ENCODE data around the gene COPZ2. TPM values are rescaled to one million over a fixed set of nuclear protein-coding genes. Genes with fewer than 3 reads are reported as not detected.
A peak's percentile ranks its signal among the peaks of the same experiment; 100 is the strongest.

Gene COPZ2
- total RNA-seq, 1 experiment from 2014 or later: not detected

DNA sequence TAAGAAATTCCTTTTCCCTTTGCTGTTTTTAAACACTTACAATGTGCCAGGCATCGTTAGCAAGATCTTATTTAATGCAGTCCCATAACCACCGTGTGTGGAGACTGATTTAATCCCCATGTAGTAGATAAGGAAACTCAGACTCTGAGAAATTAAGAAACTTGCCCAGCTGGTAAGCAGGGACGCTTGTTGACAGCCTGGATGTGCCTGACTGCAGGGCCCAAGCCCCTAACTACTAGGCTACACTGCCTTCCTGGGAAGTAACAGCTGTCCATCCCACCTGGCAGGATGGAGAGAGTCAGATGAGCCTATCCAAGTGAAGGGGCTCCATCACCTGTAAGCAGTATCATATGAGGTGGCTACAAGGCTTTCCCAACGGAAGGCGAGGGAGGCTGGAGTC, 43.6 kb downstream of the COPZ2 start:
- no peaks in the 10 kb centered on the region for H3K9me3 ChIP-seq (ENCODE audit: control insufficient read depth in 1 of 2, insufficient read depth in 1 of 2, low read depth in 1 of 2, low read length in 2 of 2)
- H3K4me2 ChIP-seq (ENCODE audit: low read length): no peak overlapping the region
- no peaks in the 10 kb centered on the region for H4K20me1 ChIP-seq (ENCODE audit: insufficient read depth)
- no TSS peak for BruUV-seq (replicated peaks)
- TF ChIP-seq EZH2phosphoT487 (IDR thresholded peaks at IDR 0.05; ENCODE audit: borderline replicate concordance) (no peak), RAD21 (IDR thresholded peaks at IDR 0.05; ENCODE audit: low read depth) (no peak), EGR1 (IDR thresholded peaks at IDR 0.05; ENCODE audit: low read depth) (no peak), FOSL1 (IDR thresholded peaks at IDR 0.05; ENCODE audit: low read depth) (no peak), ZNF274 (IDR thresholded peaks at IDR 0.05; ENCODE audit: low read depth, low read length) (no peak), CEBPB (IDR thresholded peaks at IDR 0.05; ENCODE audit: low read depth) (no peak), TCF7L2 (IDR thresholded peaks at IDR 0.05; ENCODE audit: borderline replicate concordance, extremely low read depth, insufficient read depth, insufficient read length) (no peak), POLR2A (IDR thresholded peaks at IDR 0.05; ENCODE audit: borderline replicate concordance, extremely low read depth, insufficient read depth, insufficient read length) (no peak), CBX3 (IDR thresholded peaks at IDR 0.05; ENCODE audit: low read depth) (no peak)
- TF ChIP-seq, protein P1, sequence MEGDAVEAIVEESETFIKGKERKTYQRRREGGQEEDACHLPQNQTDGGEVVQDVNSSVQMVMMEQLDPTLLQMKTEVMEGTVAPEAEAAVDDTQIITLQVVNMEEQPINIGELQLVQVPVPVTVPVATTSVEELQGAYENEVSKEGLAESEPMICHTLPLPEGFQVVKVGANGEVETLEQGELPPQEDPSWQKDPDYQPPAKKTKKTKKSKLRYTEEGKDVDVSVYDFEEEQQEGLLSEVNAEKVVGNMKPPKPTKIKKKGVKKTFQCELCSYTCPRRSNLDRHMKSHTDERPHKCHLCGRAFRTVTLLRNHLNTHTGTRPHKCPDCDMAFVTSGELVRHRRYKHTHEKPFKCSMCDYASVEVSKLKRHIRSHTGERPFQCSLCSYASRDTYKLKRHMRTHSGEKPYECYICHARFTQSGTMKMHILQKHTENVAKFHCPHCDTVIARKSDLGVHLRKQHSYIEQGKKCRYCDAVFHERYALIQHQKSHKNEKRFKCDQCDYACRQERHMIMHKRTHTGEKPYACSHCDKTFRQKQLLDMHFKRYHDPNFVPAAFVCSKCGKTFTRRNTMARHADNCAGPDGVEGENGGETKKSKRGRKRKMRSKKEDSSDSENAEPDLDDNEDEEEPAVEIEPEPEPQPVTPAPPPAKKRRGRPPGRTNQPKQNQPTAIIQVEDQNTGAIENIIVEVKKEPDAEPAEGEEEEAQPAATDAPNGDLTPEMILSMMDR (IDR thresholded peaks at IDR 0.05 in 2 of 3, conservative IDR thresholded peaks at IDR 0.05 in 1 of 3; ENCODE audit: borderline replicate concordance in 1 of 3, insufficient read depth in 1 of 3, low read depth in 2 of 3, low read length in 2 of 3): no peak
- TF ChIP-seq, protein P2, sequence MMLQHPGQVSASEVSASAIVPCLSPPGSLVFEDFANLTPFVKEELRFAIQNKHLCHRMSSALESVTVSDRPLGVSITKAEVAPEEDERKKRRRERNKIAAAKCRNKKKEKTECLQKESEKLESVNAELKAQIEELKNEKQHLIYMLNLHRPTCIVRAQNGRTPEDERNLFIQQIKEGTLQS (IDR thresholded peaks at IDR 0.05): no peak
- ChIA-PET POLR2A (no interaction called here), CTCF (no interaction called here), RAD21 (ENCODE audit: low non-redundant PET in 1 of 2, low total read pairs in 2 of 2, uncharacterized antibody in 2 of 2, unreplicated experiment in 2 of 2) (no interaction called here)
- intact Hi-C loops (cut with micrococcal nuclease): no loop called here
- no peaks in the 10 kb centered on the region for H3K27me3 ChIP-seq (ENCODE audit: insufficient read depth, low read length)
- no peak overlapping the region for H3K4me3 ChIP-seq (replicated peaks in 1 of 2; ENCODE audit: low read depth in 1 of 2, low read length in 2 of 2)
- no peak for DNase-seq (ENCODE audit: low read depth, low spot score)
- ATAC-seq: 0 out of 2 replicates have a peak, but pooled peaks have one; percentile 21
- no peaks in the 10 kb centered on the region for H3K4me1 ChIP-seq (ENCODE audit: control insufficient read depth in 1 of 2, insufficient read depth in 2 of 2, low read length in 2 of 2)
- H3K36me3 ChIP-seq (ENCODE audit: control insufficient read depth in 1 of 2, insufficient read depth in 2 of 2, low read length in 2 of 2): no peaks in the 10 kb centered on the region
- no peak overlapping the region for H2AFZ ChIP-seq (ENCODE audit: low read depth, low read length, poor library complexity, severe bottlenecking)
- no peak overlapping the region for H3K9ac ChIP-seq (ENCODE audit: low read length)
- no peaks in the 10 kb centered on the region for H3K9me2 ChIP-seq (ENCODE audit: insufficient read depth)
- no peaks in the 10 kb centered on the region for H3K79me2 ChIP-seq (ENCODE audit: insufficient read depth, low read length)
- H3K27ac ChIP-seq (ENCODE audit: low read depth, low read length): no peak overlapping the region

Data from HCT116 (cell line).